ENCODE results near the gene CRYL1.

The CRYL1 gene

GRCh38 chr13:20525601-20526544 is at the start of gene CRYL1:
TSS of gene CRYL1 (minus strand) at chr13:20525857. CDS start at chr13:20525794, 63 bp downstream.
- FAIRE-seq (peak; percentile 86), DNase-seq (ENCODE audit: insufficient read length, low spot score) (peak; percentile 53)

GRCh38 chr13:20573636-20574035 is 48.0 kb upstream of the CRYL1 start:
- DNase-seq (ENCODE audit: insufficient read length, low spot score) (no peak), FAIRE-seq (no peak)

- FAIRE-seq (no peak), DNase-seq (ENCODE audit: insufficient read length, low spot score) (no peak)
Measured at GRCh38 chr13:20573186-20573585, 47.5 kb upstream of the CRYL1 start.

- no peak for FAIRE-seq
- DNase-seq (ENCODE audit: insufficient read length, low spot score) = no peak
Measured at GRCh38 chr13:20571676-20572075, 46.0 kb upstream of the CRYL1 start.

GRCh38 chr13:20570517-20570916 is 44.9 kb upstream of the CRYL1 start:
- FAIRE-seq (no peak), DNase-seq (ENCODE audit: insufficient read length, low spot score) (no peak)

- no peak for DNase-seq (ENCODE audit: insufficient read length, low spot score)
- FAIRE-seq = no peak
Measured at GRCh38 chr13:20567881-20568528, 42.3 kb upstream of the CRYL1 start.

- DNase-seq (ENCODE audit: insufficient read length, low spot score) (peak; percentile 76), FAIRE-seq (peak; percentile 86)
Measured at GRCh38 chr13:20566898-20567874, 41.5 kb upstream of the CRYL1 start, which contains the start of gene IFT88. TSS of gene IFT88 (plus strand) at chr13:20567157. CDS start at chr13:20574386, 7,229 bp downstream.

- DNase-seq (ENCODE audit: insufficient read length, low spot score) (no peak), FAIRE-seq (no peak)
Measured at GRCh38 chr13:20566468-20566897, 40.8 kb upstream of the CRYL1 start.

GRCh38 chr13:20565115-20565736 is 39.6 kb upstream of the CRYL1 start:
- FAIRE-seq = no peak
- no peak for DNase-seq (ENCODE audit: insufficient read length, low spot score)

- FAIRE-seq (no peak), DNase-seq (ENCODE audit: insufficient read length, low spot score) (no peak)
Measured at GRCh38 chr13:20561741-20562140, 36.1 kb upstream of the CRYL1 start.

GRCh38 chr13:20559659-20560356 is 34.2 kb upstream of the CRYL1 start:
- DNase-seq (ENCODE audit: insufficient read length, low spot score) (no peak), FAIRE-seq (no peak)

- FAIRE-seq = no peak
- DNase-seq (ENCODE audit: insufficient read length, low spot score) = no peak
Measured at GRCh38 chr13:20558982-20559381, 33.3 kb upstream of the CRYL1 start.

- FAIRE-seq = no peak
- no peak for DNase-seq (ENCODE audit: insufficient read length, low spot score)
Measured at GRCh38 chr13:20553311-20553710, 27.7 kb upstream of the CRYL1 start.

GRCh38 chr13:20550799-20551198 is 25.1 kb upstream of the CRYL1 start:
- no peak for DNase-seq (ENCODE audit: insufficient read length, low spot score)
- no peak for FAIRE-seq

GRCh38 chr13:20547479-20547908 is 21.8 kb upstream of the CRYL1 start:
- no peak for FAIRE-seq
- DNase-seq (ENCODE audit: insufficient read length, low spot score) = no peak

- no peak for DNase-seq (ENCODE audit: insufficient read length, low spot score)
Measured at GRCh38 chr13:20546556-20546955, 20.9 kb upstream of the CRYL1 start.

GRCh38 chr13:20544201-20544923 is 18.7 kb upstream of the CRYL1 start:
- DNase-seq (ENCODE audit: insufficient read length, low spot score) (no peak), FAIRE-seq (no peak)

More at GRCh38 chr13:20546556-20546955, 20.9 kb upstream of the CRYL1 start:
- no peak for FAIRE-seq

GRCh38 chr13:20536992-20537391 is 11.3 kb upstream of the CRYL1 start:
- DNase-seq (ENCODE audit: insufficient read length, low spot score) (no peak), FAIRE-seq (no peak)

Data from GM19239 (cell line).